HCT116 (cell line): ENCODE measurements around the gene GPS1. TPM values are rescaled to one million over a fixed set of nuclear protein-coding genes. Genes with fewer than 3 reads are reported as not detected.
A peak's percentile ranks its signal among the peaks of the same experiment; 100 is the strongest.

Source experiments
- ATAC-seq: fragments of 200-7000 bp; cut with Tn5 transposase; 2 replicates; pipeline ENCODE4 v1.9.1; 2020; ENCODE audit warnings: mild to moderate bottlenecking, moderate library complexity
- BruUV-seq: library from RNA; stranded (reverse); fragments of 400-500 nt; replicated peaks from 2 replicates; lab custom pipeline; 2021; lab: Mats Ljungman, UMichigan
- CTCF ChIA-PET: fragments of 300-600 bp; sonication (Branson Sonifier 250); formaldehyde crosslinking; loops from one replicate; lab custom pipeline; 2021; ENCODE audit warnings: antibody characterized with exemption; lab: Charles Lee
- POLR2A ChIA-PET: fragments of 300-600, 350-600 bp; sonication (Branson Sonifier 250); formaldehyde crosslinking; loops from one replicate; lab custom pipeline; 2021; ENCODE audit warnings: antibody characterized with exemption; lab: Charles Lee
- RAD21 ChIA-PET, 2 experiments: fragments of 300-600 bp; sonication (Branson Sonifier 250); formaldehyde crosslinking; loops; one replicate each; lab custom pipeline; 2023; ENCODE audit warnings: low total read pairs in 2 of 2; ENCODE audit not compliant: uncharacterized antibody in 2 of 2, unreplicated experiment in 2 of 2, low non-redundant PET in 1 of 2; lab: Charles Lee
- DNase-seq: peaks from one replicate; pipeline ENCODE4 v3.0.0-alpha.2; 2010; ENCODE audit warnings: low read depth, low spot score
- H2AFZ ChIP-seq: fragments of 200-600 bp; shearing (Covaris generic), sonication (generic); 2 replicates; pipeline ENCODE4 v1.6.1; 2017; ENCODE audit warnings: low read depth, mixed run types, mixed read lengths, antibody characterized with exemption, low read length; ENCODE audit not compliant: poor library complexity, severe bottlenecking
- H3K27ac ChIP-seq: 2 replicates; pipeline ENCODE4 v1.5.1; 2012; ENCODE audit warnings: low read depth, low read length
- H3K27me3 ChIP-seq: fragments of 200-600 bp; sonication (generic); 2 replicates; pipeline ENCODE4 v1.6.1; 2016; ENCODE audit warnings: mixed run types, low read length, mixed read lengths; ENCODE audit not compliant: insufficient read depth
- H3K36me3 ChIP-seq, 2 experiments: fragments of 200-500 bp in 1 of 2; fragments of 200-600 bp in 1 of 2; sonication (Bioruptor generic) in 1 of 2; sonication (generic) in 1 of 2; 2 replicates each; pipeline versions ENCODE4 v1.5.1 to v1.6.1; 2014 to 2016; ENCODE audit warnings: low read length in 2 of 2, inconsistent platforms in 1 of 2, mixed read lengths in 1 of 2, mixed run types in 1 of 2; ENCODE audit not compliant: insufficient read depth in 2 of 2, control insufficient read depth in 1 of 2
- H3K4me1 ChIP-seq, 2 experiments: fragments of 200-600 bp in 1 of 2; sonication (generic) in 1 of 2; 2 replicates each; pipeline versions ENCODE4 v1.5.1 to v1.6.1; 2012 to 2017; ENCODE audit warnings: low read length in 2 of 2, inconsistent platforms in 1 of 2, mild to moderate bottlenecking in 1 of 2, mixed read lengths in 1 of 2, mixed run types in 1 of 2, moderate library complexity in 1 of 2; ENCODE audit not compliant: insufficient read depth in 2 of 2, control insufficient read depth in 1 of 2
- H3K4me2 ChIP-seq: fragments of 200-600 bp; sonication (generic); 2 replicates; pipeline ENCODE4 v1.6.1; 2017; ENCODE audit warnings: mixed run types, low read length, mixed read lengths
- H3K4me3 ChIP-seq, 2 experiments: fragments of 200-600 bp in 1 of 2; sonication (generic) in 1 of 2; replicated peaks in 1 of 2; 2 replicates each; pipeline ENCODE4 v1.5.1; 2011 to 2016; ENCODE audit warnings: low read length in 2 of 2, control low read depth in 1 of 2, low read depth in 1 of 2, mild to moderate bottlenecking in 1 of 2, mixed read lengths in 1 of 2, mixed run types in 1 of 2
- H3K79me2 ChIP-seq: fragments of 200-600 bp; sonication (generic); 2 replicates; pipeline ENCODE4 v1.6.1; 2017; ENCODE audit warnings: mild to moderate bottlenecking, mixed run types, low read length, moderate library complexity, mixed read lengths; ENCODE audit not compliant: insufficient read depth
- H3K9ac ChIP-seq: fragments of 200-600 bp; sonication (generic); 2 replicates; pipeline ENCODE4 v1.6.1; 2016; ENCODE audit warnings: low read length, mixed read lengths
- H3K9me2 ChIP-seq: fragments of 200-600 bp; sonication (generic), shearing (Covaris generic); 2 replicates; pipeline ENCODE4 v1.6.1; 2017; ENCODE audit warnings: mixed run types, mild to moderate bottlenecking, moderate library complexity; ENCODE audit not compliant: insufficient read depth
- H3K9me3 ChIP-seq, 2 experiments: fragments of 200-500 bp in 1 of 2; fragments of 200-600 bp in 1 of 2; sonication (Bioruptor generic) in 1 of 2; sonication (generic) in 1 of 2; 2 replicates each; pipeline ENCODE4 v1.6.1; 2014 to 2017; ENCODE audit warnings: low read length in 2 of 2, mixed read lengths in 2 of 2, inconsistent platforms in 1 of 2, low read depth in 1 of 2, mild to moderate bottlenecking in 1 of 2, mixed run types in 1 of 2, moderate library complexity in 1 of 2; ENCODE audit not compliant: control insufficient read depth in 1 of 2, insufficient read depth in 1 of 2
- H4K20me1 ChIP-seq: fragments of 200-600 bp; sonication (generic), shearing (Covaris generic); 2 replicates; pipeline ENCODE4 v1.6.1; 2017; ENCODE audit warnings: mixed run types, mild to moderate bottlenecking, moderate library complexity; ENCODE audit not compliant: insufficient read depth
- CBX3 ChIP-seq: IDR thresholded peaks from 2 replicates; pipeline ENCODE4 v1.6.1; 2012; ENCODE audit warnings: low read depth
- ELF1 ChIP-seq: IDR thresholded peaks from 2 replicates; pipeline ENCODE4 v1.6.1; 2012; ENCODE audit warnings: low read depth, borderline replicate concordance
- EZH2 ChIP-seq: fragments of 200-600 bp; sonication (generic); IDR thresholded peaks from 2 replicates; pipeline ENCODE4 v1.6.1; 2017; ENCODE audit warnings: antibody characterized with exemption, mixed run types
- POLR2AphosphoS5 ChIP-seq: IDR thresholded peaks from 2 replicates; pipeline ENCODE4 v1.6.1; 2011; ENCODE audit warnings: mild to moderate bottlenecking, low read depth, low read length, moderate library complexity
- REST ChIP-seq: IDR thresholded peaks from 2 replicates; pipeline ENCODE4 v1.6.1; 2012; ENCODE audit warnings: low read depth
- SIN3A ChIP-seq: IDR thresholded peaks from 2 replicates; pipeline ENCODE4 v1.6.1; 2012; ENCODE audit warnings: low read depth
- SP1 ChIP-seq: IDR thresholded peaks from 2 replicates; pipeline ENCODE4 v1.6.1; 2012; ENCODE audit warnings: low read depth
- ZNF274 ChIP-seq: fragments of 200-500 bp; sonication (Bioruptor generic); IDR thresholded peaks from 2 replicates; pipeline ENCODE4 v1.6.1; 2014; ENCODE audit warnings: mild to moderate bottlenecking, low read depth, low read length, inconsistent platforms
- intact Hi-C: fragments of 100-400 bp; cut with micrococcal nuclease; formaldehyde crosslinking; loops from 2 replicates; pipeline ENCODE4 v1.10.0; 2022
- total RNA-seq: library from RNA; stranded (reverse); gene quantifications from one replicate; pipeline ENCODE4 v1.2.1, GENCODE V29; 2021; ENCODE audit not compliant: unreplicated experiment
- TF ChIP-seq, protein P1 (sequence below), 3 experiments: fragments of 200-600 bp in 1 of 3; sonication (generic) in 1 of 3; IDR thresholded peaks in 2 of 3; conservative IDR thresholded peaks in 1 of 3; 2 replicates each; pipeline ENCODE4 v1.5.1; 2012 to 2017; ENCODE audit warnings: low read depth in 2 of 3, low read length in 2 of 3, antibody characterized with exemption in 1 of 3, borderline replicate concordance in 1 of 3, control low read depth in 1 of 3, mild to moderate bottlenecking in 1 of 3, mixed read lengths in 1 of 3, mixed run types in 1 of 3, moderate library complexity in 1 of 3; ENCODE audit not compliant: insufficient read depth in 1 of 3

Gene GPS1
- total RNA-seq, 1 experiment from 2014 or later, result 205 TPM

- peak; percentile 12; the same call in 1 of the 2 replicates for ATAC-seq
- ChIA-PET CTCF (no interaction called here), POLR2A (no interaction called here)
These were observed 38.2 kb downstream of the GPS1 start for GRCh38 chr17:82089723-82090548.

GRCh38 chr17:82090549-82091263 is 39.0 kb downstream of the GPS1 start:
- ChIA-PET POLR2A (no interaction called here), CTCF (no interaction called here), RAD21 (no interaction called here)
- H3K9me3 ChIP-seq, result no peaks in the 10 kb centered on the region
- H3K4me1 ChIP-seq, result peaks cover 0 to under 1% of the 10 kb centered on the region in 2 experiments; a peak in 1 of 4 replicates
- H3K36me3 ChIP-seq, result peaks cover 86 to 96% of the 10 kb centered on the region in 2 experiments
- DNase-seq, result no peak
- peaks cover 9% of the 10 kb centered on the region; the same call in 1 of the 2 replicates for H4K20me1 ChIP-seq
- H3K4me3 ChIP-seq, result no peak overlapping the region
- no peak overlapping the region for H3K27ac ChIP-seq
- no peak overlapping the region for H3K4me2 ChIP-seq
- H2AFZ ChIP-seq, result no peak overlapping the region
- no peak overlapping the region for H3K9ac ChIP-seq
- BruUV-seq, result no TSS peak
- H3K79me2 ChIP-seq, result peaks cover 92% of the 10 kb centered on the region
- no peaks in the 10 kb centered on the region for H3K9me2 ChIP-seq
- intact Hi-C loops, result no loop called here
- H3K27me3 ChIP-seq, result no peaks in the 10 kb centered on the region
- ATAC-seq, result no peak
- TF ChIP-seq POLR2AphosphoS5 (no peak), ZNF274 (no peak), CBX3 (no peak), SIN3A (no peak), ELF1 (no peak), REST (no peak)
- TF ChIP-seq, protein P1, sequence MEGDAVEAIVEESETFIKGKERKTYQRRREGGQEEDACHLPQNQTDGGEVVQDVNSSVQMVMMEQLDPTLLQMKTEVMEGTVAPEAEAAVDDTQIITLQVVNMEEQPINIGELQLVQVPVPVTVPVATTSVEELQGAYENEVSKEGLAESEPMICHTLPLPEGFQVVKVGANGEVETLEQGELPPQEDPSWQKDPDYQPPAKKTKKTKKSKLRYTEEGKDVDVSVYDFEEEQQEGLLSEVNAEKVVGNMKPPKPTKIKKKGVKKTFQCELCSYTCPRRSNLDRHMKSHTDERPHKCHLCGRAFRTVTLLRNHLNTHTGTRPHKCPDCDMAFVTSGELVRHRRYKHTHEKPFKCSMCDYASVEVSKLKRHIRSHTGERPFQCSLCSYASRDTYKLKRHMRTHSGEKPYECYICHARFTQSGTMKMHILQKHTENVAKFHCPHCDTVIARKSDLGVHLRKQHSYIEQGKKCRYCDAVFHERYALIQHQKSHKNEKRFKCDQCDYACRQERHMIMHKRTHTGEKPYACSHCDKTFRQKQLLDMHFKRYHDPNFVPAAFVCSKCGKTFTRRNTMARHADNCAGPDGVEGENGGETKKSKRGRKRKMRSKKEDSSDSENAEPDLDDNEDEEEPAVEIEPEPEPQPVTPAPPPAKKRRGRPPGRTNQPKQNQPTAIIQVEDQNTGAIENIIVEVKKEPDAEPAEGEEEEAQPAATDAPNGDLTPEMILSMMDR (IDR thresholded peaks at IDR 0.05 in 2 of 3, conservative IDR thresholded peaks at IDR 0.05 in 1 of 3; ENCODE audit: borderline replicate concordance in 1 of 3, insufficient read depth in 1 of 3, low read depth in 2 of 3, low read length in 2 of 3), result no peak

More at GRCh38 chr17:82089723-82090548, 38.2 kb downstream of the GPS1 start:
- Histone ChIP-seq H3K4me3 (no peak overlapping the region), H3K9me2 (no peaks in the 10 kb centered on the region), H3K27ac (peak overlapping the region; percentile 14; the same call in 1 of the 2 replicates), H3K4me2 (no peak overlapping the region), H3K27me3 (no peaks in the 10 kb centered on the region), H3K4me1 (no peaks in the 10 kb centered on the region), H3K9ac (no peak overlapping the region), H3K79me2 (peaks cover 86% of the 10 kb centered on the region), H3K9me3 (no peaks in the 10 kb centered on the region), H2AFZ (no peak overlapping the region), H3K36me3 (peaks cover 86 to 96% of the 10 kb centered on the region in 2 experiments), H4K20me1 (peaks cover 6% of the 10 kb centered on the region; the same call in 1 of the 2 replicates)
- BruUV-seq, result no TSS peak
- TF ChIP-seq SP1 (no peak), EZH2 (no peak), ZNF274 (no peak), ELF1 (no peak)
- no peak for DNase-seq
- RAD21 ChIA-PET, result no interaction called here
- intact Hi-C loops, result no loop called here
